Choroid plexus epithelial cell (primary cell): Measurements from ENCODE around the gene IFNAR2.

ENCODE experiments used
- DNase-seq: peaks from one replicate; pipeline ENCODE4 v3.0.0-alpha.2; 2010; ENCODE audit warnings: low read depth
- H3K4me3 ChIP-seq: 2 replicates; pipeline ENCODE4 v1.5.1; 2011; ENCODE audit warnings: low read depth, mild to moderate bottlenecking, control low read depth, low read length, moderate library complexity
- TF ChIP-seq, protein P1 (sequence below): conservative IDR thresholded peaks from 2 replicates; pipeline ENCODE4 v1.5.1; 2011; ENCODE audit warnings: low read depth, mild to moderate bottlenecking, control low read depth, inconsistent platforms, low read length, moderate library complexity

The IFNAR2 gene

DNA sequence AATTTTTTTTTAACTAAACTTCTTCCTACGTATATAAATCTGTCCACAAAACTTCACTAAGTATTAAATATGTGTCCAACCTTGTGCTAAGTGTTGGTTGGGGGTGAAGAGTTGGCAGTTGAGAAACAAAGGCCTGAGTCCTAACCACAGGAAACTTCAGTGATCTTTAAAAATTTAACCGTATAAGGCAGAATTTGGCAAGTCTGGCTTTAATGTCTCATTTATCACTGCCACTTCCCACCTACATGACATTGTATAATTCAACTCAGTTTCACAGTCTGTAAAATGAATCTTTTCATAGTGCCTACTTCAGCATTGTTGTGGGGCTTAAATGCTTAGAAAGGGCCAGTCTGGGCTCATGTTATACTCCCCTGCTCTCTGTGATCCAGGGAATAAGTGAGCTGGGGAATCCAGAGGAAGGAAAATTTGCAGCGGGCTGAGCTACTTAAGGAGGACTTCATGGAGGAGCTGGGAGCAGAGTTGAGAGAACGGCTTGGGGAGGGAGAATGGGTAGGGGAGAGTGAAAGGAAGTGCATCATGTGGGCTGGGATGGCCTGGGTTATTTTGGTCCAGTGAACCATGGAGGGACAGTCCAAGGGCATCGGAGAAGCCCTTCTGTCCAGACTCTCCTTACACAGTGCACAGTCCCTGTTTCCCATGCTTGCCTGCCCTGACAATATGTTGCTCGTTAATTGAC lies 14.5 kb downstream of the IFNAR2 start:
- TF ChIP-seq, protein P1, sequence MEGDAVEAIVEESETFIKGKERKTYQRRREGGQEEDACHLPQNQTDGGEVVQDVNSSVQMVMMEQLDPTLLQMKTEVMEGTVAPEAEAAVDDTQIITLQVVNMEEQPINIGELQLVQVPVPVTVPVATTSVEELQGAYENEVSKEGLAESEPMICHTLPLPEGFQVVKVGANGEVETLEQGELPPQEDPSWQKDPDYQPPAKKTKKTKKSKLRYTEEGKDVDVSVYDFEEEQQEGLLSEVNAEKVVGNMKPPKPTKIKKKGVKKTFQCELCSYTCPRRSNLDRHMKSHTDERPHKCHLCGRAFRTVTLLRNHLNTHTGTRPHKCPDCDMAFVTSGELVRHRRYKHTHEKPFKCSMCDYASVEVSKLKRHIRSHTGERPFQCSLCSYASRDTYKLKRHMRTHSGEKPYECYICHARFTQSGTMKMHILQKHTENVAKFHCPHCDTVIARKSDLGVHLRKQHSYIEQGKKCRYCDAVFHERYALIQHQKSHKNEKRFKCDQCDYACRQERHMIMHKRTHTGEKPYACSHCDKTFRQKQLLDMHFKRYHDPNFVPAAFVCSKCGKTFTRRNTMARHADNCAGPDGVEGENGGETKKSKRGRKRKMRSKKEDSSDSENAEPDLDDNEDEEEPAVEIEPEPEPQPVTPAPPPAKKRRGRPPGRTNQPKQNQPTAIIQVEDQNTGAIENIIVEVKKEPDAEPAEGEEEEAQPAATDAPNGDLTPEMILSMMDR = no peak
- DNase-seq = no peak
- H3K4me3 ChIP-seq = no peak overlapping the region

DNA sequence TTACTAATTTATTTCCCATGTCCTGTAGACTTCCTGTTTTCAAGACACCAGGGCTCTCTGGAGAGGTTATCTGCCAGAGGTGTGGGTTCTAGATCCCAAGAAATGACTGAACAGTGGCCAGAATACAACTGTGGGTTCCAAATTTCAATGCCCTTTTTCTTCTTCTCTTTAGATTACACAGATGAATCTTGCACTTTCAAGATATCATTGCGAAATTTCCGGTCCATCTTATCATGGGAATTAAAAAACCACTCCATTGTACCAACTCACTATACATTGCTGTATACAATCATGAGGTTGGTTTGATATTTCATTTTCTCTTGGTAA lies 15.0 kb downstream of the IFNAR2 start:
- no peak for DNase-seq
- TF ChIP-seq, protein P1 = no peak
- no peak overlapping the region for H3K4me3 ChIP-seq

DNA sequence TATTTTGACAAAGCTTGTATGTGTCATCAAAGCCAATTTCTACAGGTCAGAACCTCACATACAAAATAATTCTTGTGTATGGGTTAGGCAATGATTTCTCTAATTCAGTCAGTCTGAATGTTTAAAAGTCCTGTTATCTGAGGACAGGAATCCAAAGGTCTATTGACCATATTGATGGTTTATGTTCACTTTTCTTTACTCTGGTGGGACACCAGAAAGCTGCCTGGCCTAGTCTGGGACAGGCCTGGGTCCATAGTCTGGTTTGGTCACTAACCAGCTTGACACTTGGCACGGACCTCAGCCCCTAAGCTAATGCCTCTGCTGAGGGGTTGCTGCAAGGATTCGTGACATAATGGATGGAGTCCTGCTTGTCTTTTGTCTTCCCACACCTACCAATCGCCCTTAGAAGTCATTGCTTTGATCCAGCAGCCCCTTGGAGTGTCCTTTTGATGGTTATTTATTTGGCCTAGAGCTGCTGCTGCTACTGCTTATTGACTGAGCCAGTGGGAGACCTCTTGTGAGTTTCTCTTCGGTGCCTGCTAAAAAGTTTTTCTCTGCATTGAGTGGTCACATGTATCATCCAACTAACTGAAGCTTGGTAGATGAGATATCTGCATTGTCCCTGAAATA lies 15.7 kb downstream of the IFNAR2 start:
- TF ChIP-seq, protein P1 = no peak
- no peak for DNase-seq
- H3K4me3 ChIP-seq = no peak overlapping the region

DNA sequence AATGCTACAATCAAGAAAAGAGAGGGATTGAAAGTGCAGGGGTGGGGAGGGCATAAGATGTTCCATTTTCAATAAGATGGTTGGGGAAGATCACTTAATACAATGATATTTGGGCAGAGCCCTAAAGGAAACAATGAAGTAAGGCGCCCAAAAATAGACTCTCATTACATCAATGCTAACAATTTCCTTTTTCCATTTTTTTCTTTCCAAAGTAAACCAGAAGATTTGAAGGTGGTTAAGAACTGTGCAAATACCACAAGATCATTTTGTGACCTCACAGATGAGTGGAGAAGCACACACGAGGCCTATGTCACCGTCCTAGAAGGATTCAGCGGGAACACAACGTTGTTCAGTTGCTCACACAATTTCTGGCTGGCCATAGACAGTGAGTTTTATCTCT lies 16.8 kb downstream of the IFNAR2 start:
- no peak overlapping the region for H3K4me3 ChIP-seq
- no peak for DNase-seq
- TF ChIP-seq, protein P1 = no peak

DNA sequence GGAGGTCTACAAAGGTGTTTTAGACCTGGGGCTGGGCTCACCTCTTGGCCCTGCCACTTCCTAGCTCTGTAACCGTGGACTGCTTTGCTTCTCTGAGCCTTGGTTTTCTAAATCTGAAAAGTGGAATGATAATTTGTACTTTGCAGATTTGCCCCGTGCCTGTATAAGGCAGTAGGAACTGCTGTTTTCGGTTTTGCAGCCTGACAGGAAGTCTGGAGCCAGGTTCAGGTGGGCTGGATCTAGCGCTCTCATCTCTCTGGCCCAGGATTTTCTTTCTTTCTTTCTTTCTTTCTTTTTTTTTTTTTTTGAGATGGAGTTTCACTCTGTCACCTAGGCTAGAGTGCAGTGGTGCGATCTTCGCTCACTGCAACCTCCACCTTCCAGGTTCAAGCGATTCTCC lies 17.2 kb downstream of the IFNAR2 start:
- TF ChIP-seq, protein P1 = no peak
- no peak for DNase-seq
- H3K4me3 ChIP-seq = no peak overlapping the region

DNA sequence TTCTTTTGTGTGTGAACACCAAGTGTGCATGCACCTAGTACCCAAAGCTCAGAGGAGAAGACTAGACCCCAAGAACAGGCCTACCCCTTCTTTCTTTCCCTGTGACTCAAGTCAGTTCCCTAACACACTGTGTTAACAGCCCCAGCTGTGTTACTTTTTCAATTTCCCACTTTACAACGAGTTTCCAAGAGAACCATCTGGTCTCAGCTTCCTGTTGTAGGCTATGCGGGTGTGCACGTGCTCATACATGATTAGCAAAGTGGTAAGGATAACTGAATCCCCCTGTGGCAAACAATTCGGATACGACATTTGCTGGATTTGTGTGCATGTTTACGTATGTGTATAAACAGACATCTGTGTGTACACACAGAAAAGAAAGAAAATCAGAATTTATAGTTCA lies 17.9 kb downstream of the IFNAR2 start:
- H3K4me3 ChIP-seq = no peak overlapping the region
- DNase-seq = no peak
- TF ChIP-seq, protein P1 = no peak
